HG03432 (cell line): ENCODE data around the gene KRTAP20-4.

ENCODE experiments used
- ATAC-seq: cut with Tn5 transposase; IDR thresholded peaks from one replicate; pipeline ENCODE4 v1.9.1; 2021; ENCODE audit warnings: mild to moderate bottlenecking, moderate library complexity; ENCODE audit not compliant: unreplicated experiment

Gene KRTAP20-4

DNA sequence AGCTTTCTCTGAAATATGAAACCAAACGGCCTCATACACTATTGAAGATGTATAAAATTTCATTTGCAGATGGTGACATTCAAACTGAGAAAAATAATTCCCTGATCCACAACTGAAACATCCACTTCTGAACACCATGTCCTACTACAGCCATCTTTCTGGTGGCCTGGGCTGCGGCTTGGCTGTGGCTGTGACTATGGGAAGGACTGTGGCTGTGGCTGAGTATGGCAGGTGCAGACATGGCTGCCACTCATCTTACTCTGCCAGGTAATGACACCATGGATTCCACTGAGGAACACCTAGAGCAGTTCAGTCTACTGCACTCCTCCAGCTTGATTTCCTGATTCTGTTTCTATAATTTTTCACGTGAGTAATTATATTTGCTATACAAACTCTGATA lies at the start of gene KRTAP20-4:
KRTAP20-4 (plus strand) TSS at position 106 of the 400 bp plus-strand sequence.
- ATAC-seq: no peak

DNA sequence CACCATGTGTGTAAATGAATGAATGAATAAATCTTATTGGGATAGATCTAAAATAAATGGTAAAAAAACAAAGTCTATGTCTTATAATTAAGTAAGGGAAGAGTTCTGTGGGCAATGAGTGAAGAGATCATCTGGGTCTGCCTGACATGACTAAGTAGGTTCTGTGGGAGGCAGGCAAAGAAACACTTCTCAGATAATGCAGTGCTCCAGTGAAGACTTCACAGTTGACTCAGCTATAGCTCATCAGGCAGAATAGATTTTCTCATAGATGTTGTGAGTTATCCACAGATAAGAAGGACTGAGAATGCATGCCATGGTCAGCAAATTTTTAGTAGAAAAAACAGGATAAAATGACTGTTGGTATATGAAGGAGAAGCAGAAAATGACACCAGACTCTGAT lies 42.7 kb upstream of the KRTAP20-4 start:
- ATAC-seq: no peak

- no peak for ATAC-seq
These were observed 41.1 kb upstream of the KRTAP20-4 start for GRCh38 chr21:30579346-30579745.

- no peak for ATAC-seq
These were observed 40.3 kb upstream of the KRTAP20-4 start for GRCh38 chr21:30580132-30580531.

DNA sequence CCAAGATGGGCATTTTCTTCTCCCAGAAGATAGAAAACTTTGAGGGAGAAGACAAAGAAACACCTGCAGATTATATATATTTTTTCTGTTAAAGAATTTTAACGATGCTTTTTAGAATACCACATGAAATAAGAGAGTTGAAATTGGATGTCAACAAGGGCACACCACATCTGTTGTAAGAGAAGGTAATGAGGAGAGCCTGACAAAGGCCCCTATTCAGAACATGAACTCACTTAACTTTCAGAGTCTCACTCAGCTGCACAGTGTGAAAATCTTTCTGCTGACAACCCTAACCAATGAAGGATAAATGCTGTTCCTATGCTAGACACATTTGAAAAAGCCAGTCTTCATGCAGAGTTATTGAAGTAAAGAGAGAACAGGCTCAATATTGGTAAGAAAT lies 37.6 kb upstream of the KRTAP20-4 start:
- ATAC-seq: no peak

GRCh38 chr21:30590297-30590696 lies 30.1 kb upstream of the KRTAP20-4 start, which contains the start of gene KRTAP22-2:
KRTAP22-2 (minus strand) TSS chr21:30590397.
- ATAC-seq: no peak

DNA sequence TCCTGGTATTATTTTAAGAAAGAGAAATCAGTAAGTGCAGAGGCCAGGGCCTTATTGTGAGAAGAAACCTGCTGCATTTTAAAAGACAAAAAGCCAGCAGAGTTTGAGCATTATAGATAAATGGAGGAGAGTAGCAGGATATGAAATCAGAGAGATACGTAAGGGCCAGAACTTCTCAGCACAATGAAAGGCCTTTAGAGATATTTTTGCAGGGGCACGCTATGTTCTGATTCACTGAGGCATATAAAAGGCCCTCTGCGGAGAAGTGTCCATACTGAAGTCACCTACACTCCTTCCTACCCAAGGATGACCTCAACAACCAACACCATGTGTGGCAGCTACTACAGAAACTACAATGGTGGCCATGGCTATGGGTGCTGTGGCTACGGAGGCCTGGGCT lies 28.3 kb upstream of the KRTAP20-4 start, which contains the start of gene KRTAP6-3:
KRTAP6-3 (plus strand) TSS at position 301 of the 400 bp plus-strand sequence; CDS start at position 307, 6 bp downstream.
- ATAC-seq: no peak

- no peak for ATAC-seq
These were observed 21.6 kb upstream of the KRTAP20-4 start, which contains the start of gene KRTAP6-2 for GRCh38 chr21:30598802-30599201. KRTAP6-2 (minus strand) TSS chr21:30598902; CDS start chr21:30598874, 28 bp downstream.

GRCh38 chr21:30600787-30601186 lies 19.6 kb upstream of the KRTAP20-4 start, which contains the start of gene KRTAP22-1:
KRTAP22-1 (plus strand) TSS chr21:30601087.
- no peak for ATAC-seq

GRCh38 chr21:30605968-30606367 lies 14.5 kb upstream of the KRTAP20-4 start:
- ATAC-seq: no peak

GRCh38 chr21:30612132-30612531 lies 8.3 kb upstream of the KRTAP20-4 start:
- ATAC-seq: no peak

GRCh38 chr21:30613836-30614235 lies 6.6 kb upstream of the KRTAP20-4 start, which contains the start of gene KRTAP6-1:
KRTAP6-1 (minus strand) TSS chr21:30613930; CDS start chr21:30613904, 26 bp downstream.
- ATAC-seq: no peak

- no peak for ATAC-seq
These were observed 5.2 kb upstream of the KRTAP20-4 start for GRCh38 chr21:30615199-30615598.

DNA sequence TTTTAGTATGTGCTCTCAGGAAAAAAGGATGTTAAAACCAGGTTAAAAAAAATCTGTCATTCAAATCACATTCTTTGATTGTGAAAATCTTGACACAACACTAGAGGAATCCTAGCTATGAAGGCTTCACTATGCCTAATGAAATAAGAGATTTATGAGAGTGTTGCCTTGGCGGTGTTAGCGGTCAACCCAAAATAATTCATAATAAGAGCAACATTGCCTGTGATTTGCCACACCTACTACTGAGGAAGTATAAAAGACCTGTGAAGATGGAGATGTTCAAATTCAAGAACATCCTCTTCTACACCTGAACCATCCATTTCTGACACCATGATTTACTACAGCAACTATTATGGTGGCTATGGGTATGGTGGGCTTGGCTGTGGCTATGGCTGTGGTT lies 4.3 kb upstream of the KRTAP20-4 start, which contains the start of gene KRTAP20-1:
KRTAP20-1 (plus strand) TSS at position 301 of the 400 bp plus-strand sequence; CDS start at position 331, 30 bp downstream.
- no peak for ATAC-seq

- no peak for ATAC-seq
These were observed 347 bp upstream of the KRTAP20-4 start for GRCh38 chr21:30620080-30620479.

- no peak for ATAC-seq
These were observed 2.9 kb downstream of the KRTAP20-4 start for GRCh38 chr21:30623362-30623761.

GRCh38 chr21:30625449-30626165 lies 5.2 kb downstream of the KRTAP20-4 start:
- no peak for ATAC-seq

DNA sequence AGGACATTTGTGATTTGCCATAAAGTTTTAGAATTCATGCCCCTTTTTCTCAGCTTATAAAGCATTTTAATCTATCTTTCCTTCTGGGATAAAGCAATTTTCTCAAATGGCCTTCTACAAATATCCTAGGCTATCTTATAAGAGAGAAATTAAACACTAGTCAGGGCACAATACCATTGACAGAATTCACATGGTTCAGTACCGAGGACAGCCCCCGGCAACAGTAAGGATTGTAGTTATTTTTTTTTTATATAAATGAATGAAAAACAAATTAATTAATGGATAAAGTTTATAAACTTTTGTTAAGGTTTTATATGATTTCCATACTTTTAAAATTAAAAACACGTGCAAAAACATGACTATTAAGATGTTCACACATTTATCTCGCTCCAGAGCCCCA lies 7.7 kb downstream of the KRTAP20-4 start:
- no peak for ATAC-seq

DNA sequence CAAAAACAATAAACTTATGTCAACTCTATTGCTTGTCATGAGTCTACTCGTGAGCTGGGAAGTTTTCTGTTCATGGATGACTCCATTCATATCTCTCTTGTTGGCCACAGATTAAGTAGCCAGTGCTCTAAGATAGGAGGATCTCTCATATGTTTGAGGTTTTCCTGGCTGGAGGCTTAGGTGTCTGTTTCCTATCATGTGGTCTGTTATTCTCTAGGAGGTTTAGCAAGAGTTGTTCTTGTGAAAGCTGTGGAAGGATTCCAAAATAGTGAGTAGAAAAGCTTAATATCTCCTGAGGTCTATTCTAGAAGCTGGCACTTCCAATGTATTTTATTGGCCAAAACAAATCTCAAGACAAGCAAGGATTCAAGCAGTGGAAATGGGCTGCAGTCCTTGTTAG lies 8.8 kb downstream of the KRTAP20-4 start:
- no peak for ATAC-seq

- ATAC-seq: no peak
These were observed 14.5 kb downstream of the KRTAP20-4 start, which contains the start of gene KRTAP20-2 for GRCh38 chr21:30634906-30635305. KRTAP20-2 (plus strand) TSS chr21:30635206; CDS start chr21:30635264, 58 bp downstream.

DNA sequence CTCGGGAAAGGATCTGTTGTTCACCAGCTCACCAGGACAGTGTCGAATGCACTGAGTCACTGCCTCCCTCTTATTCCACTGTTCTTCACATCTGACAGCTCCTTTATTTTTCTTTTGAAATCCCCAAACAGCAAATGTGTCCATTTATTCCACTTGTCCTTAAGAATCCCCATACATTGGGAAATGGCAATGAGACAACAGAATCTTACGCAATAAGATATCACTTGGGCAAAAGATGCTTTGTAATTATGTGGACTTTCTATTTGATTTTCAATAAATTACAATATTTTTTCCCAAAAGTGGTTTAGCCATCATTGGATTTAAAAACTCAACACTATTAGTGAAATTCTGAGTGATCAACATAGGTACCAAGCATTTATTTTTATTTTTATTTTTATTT lies 18.3 kb downstream of the KRTAP20-4 start:
- ATAC-seq: no peak

DNA sequence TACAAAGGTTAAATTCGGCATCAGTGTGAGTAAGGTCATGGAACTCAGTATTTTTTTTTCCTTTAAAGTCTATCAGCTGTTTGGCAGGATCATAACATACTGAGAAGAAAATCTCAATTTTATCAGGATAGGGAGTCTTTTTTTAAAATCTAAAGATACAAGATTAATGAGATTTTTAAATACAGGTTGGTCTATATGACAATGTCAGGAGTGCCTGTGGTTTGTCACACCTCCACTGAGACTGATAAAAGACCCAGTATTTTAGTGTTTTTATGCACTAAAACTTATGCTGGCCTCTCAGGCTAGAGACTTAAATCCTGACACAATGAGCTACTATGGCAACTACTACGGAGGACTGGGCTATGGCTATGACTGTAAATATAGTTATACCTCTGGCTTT lies 22.1 kb downstream of the KRTAP20-4 start, which contains the start of gene KRTAP20-3:
KRTAP20-3 (plus strand) TSS at position 301 of the 400 bp plus-strand sequence.
- ATAC-seq: no peak
